Liver (tissue), 3 donors: ENCODE data around the gene PARP9.

Source experiments
- ATF3 ChIP-seq: IDR thresholded peaks from 2 replicates; pipeline ENCODE4 v1.6.1; 2016; ENCODE audit warnings: antibody characterized with exemption
- JUND ChIP-seq, 2 donors: IDR thresholded peaks; 2 replicates each; pipeline ENCODE4 v1.6.1; 2016; ENCODE audit warnings: antibody characterized with exemption in 2 of 2
- MAX ChIP-seq: IDR thresholded peaks from 2 replicates; pipeline ENCODE4 v1.6.1; 2016; ENCODE audit warnings: antibody characterized with exemption
- RXRA ChIP-seq, 2 donors: IDR thresholded peaks; 2 replicates each; pipeline ENCODE4 v1.6.1; 2017 to 2018; ENCODE audit warnings: antibody characterized with exemption in 2 of 2, mild to moderate bottlenecking in 1 of 2
- YY1 ChIP-seq: IDR thresholded peaks from 2 replicates; pipeline ENCODE4 v1.6.1; 2016; ENCODE audit warnings: antibody characterized with exemption, mild to moderate bottlenecking
- TF ChIP-seq, protein P1 (sequence below): fragments of 150-350 bp; IDR thresholded peaks from 2 replicates; pipeline ENCODE4 v1.5.1; 2017; ENCODE audit warnings: improper control_type of control experiment, low read depth, low read length; ENCODE audit not compliant: missing input control
- donor health status: healthy.
- donor health status: healthy.

DNA sequence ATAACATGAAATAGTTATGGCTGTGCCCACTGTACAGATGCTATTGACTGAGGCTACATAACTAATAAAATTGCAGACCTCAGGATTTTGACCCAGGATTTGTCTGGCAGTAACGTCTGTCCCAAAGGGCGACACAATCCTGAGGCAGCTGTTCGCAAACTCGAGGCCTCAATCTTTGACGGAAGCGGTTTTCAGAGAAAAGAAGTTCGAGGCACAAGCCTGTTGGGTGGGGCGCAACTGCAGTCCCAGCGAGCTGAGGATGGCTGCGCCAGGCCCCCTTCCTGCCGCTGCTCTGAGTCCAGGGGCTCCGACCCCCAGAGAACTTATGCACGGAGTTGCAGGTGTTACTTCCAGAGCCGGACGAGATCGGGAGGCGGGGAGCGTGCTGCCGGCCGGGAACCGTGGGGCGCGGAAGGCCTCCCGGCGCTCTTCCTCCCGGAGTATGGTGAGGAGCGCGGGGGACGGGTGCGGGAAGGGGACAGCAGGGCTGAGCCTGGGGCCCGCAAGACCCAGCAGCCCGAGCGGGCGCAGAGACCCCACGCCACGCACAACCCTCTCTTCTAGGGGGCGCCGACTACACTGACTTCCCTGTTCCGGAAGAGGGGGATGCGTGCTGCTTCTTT, 13.4 kb upstream of the PARP9 start, which contains the start of gene PARP15:
- TF ChIP-seq, protein P1, sequence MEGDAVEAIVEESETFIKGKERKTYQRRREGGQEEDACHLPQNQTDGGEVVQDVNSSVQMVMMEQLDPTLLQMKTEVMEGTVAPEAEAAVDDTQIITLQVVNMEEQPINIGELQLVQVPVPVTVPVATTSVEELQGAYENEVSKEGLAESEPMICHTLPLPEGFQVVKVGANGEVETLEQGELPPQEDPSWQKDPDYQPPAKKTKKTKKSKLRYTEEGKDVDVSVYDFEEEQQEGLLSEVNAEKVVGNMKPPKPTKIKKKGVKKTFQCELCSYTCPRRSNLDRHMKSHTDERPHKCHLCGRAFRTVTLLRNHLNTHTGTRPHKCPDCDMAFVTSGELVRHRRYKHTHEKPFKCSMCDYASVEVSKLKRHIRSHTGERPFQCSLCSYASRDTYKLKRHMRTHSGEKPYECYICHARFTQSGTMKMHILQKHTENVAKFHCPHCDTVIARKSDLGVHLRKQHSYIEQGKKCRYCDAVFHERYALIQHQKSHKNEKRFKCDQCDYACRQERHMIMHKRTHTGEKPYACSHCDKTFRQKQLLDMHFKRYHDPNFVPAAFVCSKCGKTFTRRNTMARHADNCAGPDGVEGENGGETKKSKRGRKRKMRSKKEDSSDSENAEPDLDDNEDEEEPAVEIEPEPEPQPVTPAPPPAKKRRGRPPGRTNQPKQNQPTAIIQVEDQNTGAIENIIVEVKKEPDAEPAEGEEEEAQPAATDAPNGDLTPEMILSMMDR = no peak
- no peak for TF ChIP-seq MAX
- TF ChIP-seq JUND (IDR thresholded peaks at IDR 0.05) = no peak
- no peak for TF ChIP-seq ATF3
- TF ChIP-seq YY1 = no peak
- no peak for TF ChIP-seq RXRA (IDR thresholded peaks at IDR 0.05)
